Measurements from ENCODE around the gene CTSE.

CTSE gene

DNA sequence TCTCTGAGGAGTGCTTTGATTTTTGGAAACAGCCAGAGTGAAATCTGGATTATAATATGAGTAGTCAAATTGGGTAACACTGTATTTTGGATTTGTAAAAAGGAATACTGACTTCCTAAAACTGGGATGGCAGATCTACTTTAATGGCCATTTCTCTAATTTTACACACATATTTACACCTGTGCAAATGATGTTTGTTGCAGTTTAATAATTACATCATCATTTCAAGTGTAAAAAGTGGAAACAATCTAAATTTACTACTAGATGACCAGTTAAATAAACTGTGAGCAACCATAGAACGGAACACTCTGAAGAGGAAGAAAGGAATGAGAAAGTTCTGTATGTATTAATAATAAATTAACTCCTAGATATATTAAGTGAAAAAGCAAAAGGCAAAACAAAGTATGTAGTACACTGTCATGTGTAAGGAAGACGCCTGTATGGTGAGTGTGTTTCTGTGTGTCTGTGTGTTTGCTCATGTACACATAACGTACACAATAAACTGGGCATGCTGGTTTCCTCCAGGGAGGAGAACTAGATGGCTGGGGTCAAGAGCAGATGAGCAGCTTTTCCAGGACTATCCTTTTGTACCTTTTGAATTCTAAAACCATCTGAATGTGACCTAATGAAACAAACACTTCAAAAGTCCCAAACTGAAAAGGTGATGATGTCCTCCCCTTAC is 26.4 kb upstream of the CTSE start:
- no peak for ATAC-seq

DNA sequence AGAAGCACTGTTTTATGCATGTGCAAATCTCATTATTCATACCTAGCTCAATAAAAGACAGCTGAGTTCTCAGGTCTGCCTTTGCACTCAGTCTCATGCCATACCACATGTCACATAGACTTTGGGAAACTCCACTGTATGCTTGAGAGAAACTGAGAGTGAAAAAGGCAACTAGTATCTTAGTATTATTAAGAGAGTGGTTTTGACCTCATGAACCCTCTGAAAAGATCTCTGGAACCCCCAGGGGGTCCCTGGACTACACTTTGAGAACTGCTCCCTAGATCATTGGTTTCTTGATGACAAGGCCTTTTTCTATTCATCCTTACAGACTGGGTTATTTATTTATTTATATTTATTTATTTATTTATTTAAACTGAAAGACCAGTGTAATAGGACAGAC is 25.6 kb upstream of the CTSE start:
- ATAC-seq, result peak; percentile 44 to 51

GRCh38 chr1:206048582-206048981 is 24.9 kb upstream of the CTSE start:
- no peak for ATAC-seq

DNA sequence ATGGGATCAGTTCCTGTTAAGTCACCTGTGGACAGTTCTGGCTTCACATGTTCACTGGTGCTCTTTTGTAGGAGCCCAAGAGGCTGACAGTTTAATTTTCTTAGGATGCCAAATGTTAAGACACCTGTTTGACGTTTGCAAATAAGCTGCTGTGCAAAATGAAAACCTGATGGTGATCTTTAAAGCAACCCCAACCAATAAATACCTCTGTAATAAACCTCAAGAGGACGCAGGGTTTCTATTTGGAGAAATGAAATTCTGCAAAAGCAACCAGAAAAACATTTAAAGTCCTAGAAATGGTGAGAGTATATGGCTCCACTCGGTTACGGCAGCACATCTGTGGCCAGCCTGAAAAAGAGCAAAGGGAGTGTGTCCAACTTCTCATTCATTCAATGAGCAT is 23.6 kb upstream of the CTSE start:
- no peak for ATAC-seq

- ATAC-seq, result no peak
Measured at GRCh38 chr1:206041640-206042039, 17.9 kb upstream of the CTSE start.

DNA sequence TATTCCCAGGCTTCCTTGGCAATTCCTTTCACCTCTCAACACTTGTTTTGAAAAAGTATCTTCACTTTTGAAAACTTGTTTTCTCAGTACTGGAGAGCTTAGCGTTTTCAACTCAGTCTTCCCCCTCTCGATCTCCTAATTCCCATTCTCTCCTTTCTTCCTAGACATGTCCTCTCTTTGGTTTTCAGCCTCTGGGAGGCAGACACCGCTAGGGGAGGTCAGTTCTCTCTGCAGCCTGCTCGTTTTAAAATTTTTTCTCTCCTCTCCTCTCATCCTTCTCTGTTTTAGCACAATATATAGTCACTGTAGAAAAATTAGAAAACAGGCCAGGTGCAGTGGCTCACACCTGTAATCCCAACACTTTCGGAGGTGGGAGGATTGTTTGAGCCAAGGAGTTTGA is 16.6 kb upstream of the CTSE start:
- no peak for ATAC-seq

DNA sequence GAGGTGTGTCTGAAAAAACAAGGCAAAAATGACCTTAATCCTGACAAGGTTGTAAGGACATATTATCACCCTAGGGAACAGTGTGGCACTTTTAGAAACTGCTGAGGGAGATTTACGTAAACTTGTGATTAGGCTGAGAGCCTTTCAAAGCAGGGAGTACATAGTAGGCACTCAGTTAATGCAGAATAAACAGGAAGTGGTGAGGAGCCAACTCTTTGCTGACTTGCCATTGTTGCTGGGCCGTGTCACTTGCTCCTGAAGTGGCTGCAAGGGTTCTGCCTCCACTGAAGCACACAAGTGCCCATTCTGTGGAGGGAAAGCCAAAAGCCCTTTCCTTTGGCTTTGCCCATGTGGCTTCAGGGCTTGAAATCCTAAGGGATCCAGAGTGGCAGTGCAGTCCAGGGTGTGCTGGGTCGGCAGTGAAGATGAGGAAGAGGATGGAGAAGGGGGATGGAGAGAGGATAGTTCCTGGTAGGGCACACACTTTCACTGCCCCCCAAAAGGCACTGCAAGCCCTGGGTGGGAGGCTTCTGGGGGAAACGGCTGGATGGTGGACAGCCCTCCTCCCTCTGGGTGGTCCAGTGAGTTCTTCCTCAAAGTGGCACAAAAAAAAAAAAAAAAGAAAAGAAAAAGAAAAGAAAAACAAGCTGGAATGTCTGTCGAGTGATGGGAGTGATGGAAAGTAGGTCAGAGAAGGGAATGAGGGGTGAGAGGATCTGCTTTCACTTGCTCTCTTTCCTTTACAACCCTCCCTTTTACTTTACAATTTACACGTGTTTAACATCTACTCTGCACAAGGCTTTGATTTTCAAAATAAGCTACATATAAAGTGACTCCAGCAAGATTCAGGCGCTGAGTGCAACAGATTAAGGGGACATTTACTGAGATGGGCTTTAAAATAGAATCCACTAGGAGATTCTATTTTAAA is 15.6 kb upstream of the CTSE start:
- no peak for ATAC-seq

- ATAC-seq, result no peak
Measured at GRCh38 chr1:206037581-206037980, 13.9 kb upstream of the CTSE start.

- ATAC-seq, result peak in 1 of 2 donors; percentile 27
Measured at GRCh38 chr1:206036663-206037455, 13.2 kb upstream of the CTSE start.

DNA sequence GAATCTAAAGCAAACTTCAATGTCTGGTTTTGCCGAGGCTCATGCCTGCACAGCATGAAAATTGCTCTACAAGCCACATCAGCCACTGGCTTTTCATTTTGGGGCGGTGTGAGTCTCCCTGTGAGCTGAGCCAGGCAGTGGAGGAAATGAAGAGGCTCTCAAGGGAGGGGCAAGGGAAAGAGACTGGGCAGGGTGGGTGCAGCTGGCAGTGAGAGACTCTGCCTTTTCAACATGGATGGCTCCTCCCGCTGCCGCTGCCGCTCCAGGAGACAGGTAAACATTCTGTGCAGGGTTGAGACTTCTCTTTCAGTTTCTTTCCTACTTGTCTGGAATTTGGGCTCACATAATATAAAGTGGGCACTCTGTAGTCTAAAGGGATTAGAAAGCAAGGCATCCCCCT is 11.3 kb upstream of the CTSE start:
- ATAC-seq, result no peak

- no peak for ATAC-seq
Measured at GRCh38 chr1:206032380-206033140, 8.9 kb upstream of the CTSE start.

- peak; percentile 76 to 81 for ATAC-seq
Measured at GRCh38 chr1:206030714-206031113, 7.0 kb upstream of the CTSE start.

GRCh38 chr1:206030191-206030590 is 6.5 kb upstream of the CTSE start:
- ATAC-seq, result no peak

- ATAC-seq, result no peak
Measured at GRCh38 chr1:206029484-206029883, 5.8 kb upstream of the CTSE start.

GRCh38 chr1:206025283-206025820 is 1.7 kb upstream of the CTSE start:
- ATAC-seq, result no peak

GRCh38 chr1:206022766-206023165 is 929 bp downstream of the CTSE start:
- ATAC-seq, result no peak

DNA sequence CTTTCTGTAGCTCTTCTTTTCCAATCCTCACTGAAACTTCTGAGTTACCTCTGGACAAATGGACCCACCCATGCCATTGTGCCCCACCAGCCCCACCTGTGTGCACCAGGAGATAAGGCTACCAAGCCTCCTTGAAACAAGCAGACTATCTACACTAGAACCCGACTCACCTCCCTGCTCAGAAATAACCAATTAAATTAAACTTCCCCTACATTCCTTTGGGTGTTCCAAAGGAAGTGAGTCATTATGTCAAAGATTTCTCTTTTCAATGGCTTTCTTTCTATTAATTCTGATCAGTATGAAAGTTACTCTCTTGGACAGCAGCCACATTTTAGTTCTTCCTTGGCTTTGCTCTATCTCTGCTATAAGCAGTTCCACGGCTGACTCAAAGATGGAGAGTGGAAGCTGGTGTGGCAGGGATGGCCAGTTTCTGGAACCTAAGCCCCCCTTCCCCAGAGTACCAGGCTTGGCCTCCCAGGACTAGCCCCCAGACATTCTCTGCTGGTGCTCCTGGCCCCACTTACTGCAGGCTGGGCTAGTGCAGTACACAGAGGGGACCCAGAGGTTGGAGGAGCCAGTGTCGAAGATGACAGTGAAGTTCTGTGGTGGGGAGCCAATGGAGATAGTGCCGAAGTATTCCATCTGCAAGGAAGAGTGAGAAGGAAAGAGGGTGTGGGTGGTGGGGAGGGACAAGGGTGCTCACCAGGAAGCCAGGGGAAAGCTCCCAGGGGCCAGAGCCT is 1.9 kb downstream of the CTSE start:
- ATAC-seq, result no peak

DNA sequence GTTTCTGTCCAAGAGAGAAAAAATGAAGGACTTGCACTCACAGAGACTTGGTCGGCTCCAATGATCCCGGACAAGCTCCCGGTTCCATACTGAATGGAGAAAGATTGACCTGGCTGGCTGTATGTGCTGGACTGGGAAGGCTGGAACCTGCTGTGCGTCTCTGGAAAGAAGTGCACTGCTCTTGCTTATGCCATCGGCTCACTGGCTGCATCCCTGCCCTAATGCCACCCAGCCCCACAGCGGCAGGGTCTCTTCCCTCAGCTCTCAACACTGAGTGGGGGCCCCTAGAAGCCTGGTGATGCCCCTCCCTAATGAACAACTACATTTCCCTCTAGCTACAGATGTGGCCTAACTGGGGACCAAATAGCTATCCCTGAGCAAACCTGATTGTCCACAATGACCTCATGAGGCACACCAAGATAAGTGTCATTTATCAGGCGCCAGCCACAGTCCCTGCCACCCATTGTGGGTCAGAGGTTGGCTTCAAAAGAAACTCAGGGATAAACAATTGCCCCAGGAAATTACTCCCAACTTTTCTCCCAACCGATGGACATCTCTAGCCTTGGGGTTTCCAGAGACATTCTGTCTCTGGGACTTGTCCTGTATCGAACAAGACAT is 2.6 kb downstream of the CTSE start:
- no peak for ATAC-seq

GRCh38 chr1:206020393-206021007 is 3.2 kb downstream of the CTSE start:
- no peak for ATAC-seq

GRCh38 chr1:206015071-206015470 is 8.6 kb downstream of the CTSE start:
- no peak for ATAC-seq

- no peak for ATAC-seq
Measured at GRCh38 chr1:206014601-206015000, 9.1 kb downstream of the CTSE start.
